SK-N-SH treated with all-trans-retinoic acid at 6 μM for 48 hours (cell line): ENCODE data around the gene ACIN1.

ENCODE experiments used
- ARNTL ChIP-seq: fragments of 450-650 bp; formaldehyde crosslinking; IDR thresholded peaks from 2 replicates; pipeline ENCODE4 v1.5.0; 2020; ENCODE audit warnings: low read depth, mild to moderate bottlenecking, moderate library complexity, borderline replicate concordance
- ISL1 ChIP-seq: fragments of 250-450 bp; sonication (Bioruptor Pico); IDR thresholded peaks from 2 replicates; pipeline ENCODE4 v2.1.2; 2022; ENCODE audit warnings: mild to moderate bottlenecking, moderate library complexity
- PATZ1 ChIP-seq: fragments of 250-450 bp; sonication (Bioruptor Pico); IDR thresholded peaks from 2 replicates; pipeline ENCODE4 v1.8.0; 2020; ENCODE audit warnings: mild to moderate bottlenecking, moderate library complexity, borderline replicate concordance
- RARB ChIP-seq: fragments of 250-450 bp; sonication (Bioruptor Pico); IDR thresholded peaks from 2 replicates; pipeline ENCODE4 v1.8.0; 2021; ENCODE audit warnings: mild to moderate bottlenecking, moderate library complexity
- TCF4 ChIP-seq: fragments of 250-450 bp; sonication (Bioruptor Pico); IDR thresholded peaks from 2 replicates; pipeline ENCODE4 v1.8.0; 2021; ENCODE audit warnings: mild to moderate bottlenecking, moderate library complexity, borderline replicate concordance
- TSHZ2 ChIP-seq: fragments of 250-450 bp; sonication (Bioruptor Pico); IDR thresholded peaks from 2 replicates; pipeline ENCODE4 v1.5.0; 2020; ENCODE audit warnings: mild to moderate bottlenecking, moderate library complexity
- ZFP3 ChIP-seq: fragments of 250-450 bp; sonication (Bioruptor Pico); IDR thresholded peaks from 2 replicates; pipeline ENCODE4 v1.5.0; 2020; ENCODE audit warnings: mild to moderate bottlenecking, moderate library complexity
- ZNF70 ChIP-seq: fragments of 450-650 bp; formaldehyde crosslinking; IDR thresholded peaks from 2 replicates; pipeline ENCODE4 v1.5.0; 2020; ENCODE audit warnings: mild to moderate bottlenecking, moderate library complexity
- ZNF8 ChIP-seq: fragments of 450-650 bp; formaldehyde crosslinking; IDR thresholded peaks from 2 replicates; pipeline ENCODE4 v1.5.0; 2020; ENCODE audit warnings: mild to moderate bottlenecking, moderate library complexity

- no peak for TF ChIP-seq PATZ1
- TF ChIP-seq ARNTL (CRISPR knock-in tag) = no peak
- no peak for TF ChIP-seq TSHZ2 (CRISPR knock-in tag)
- TF ChIP-seq TCF4 (CRISPR knock-in tag) = no peak
- no peak for TF ChIP-seq ISL1
- no peak for TF ChIP-seq RARB (CRISPR knock-in tag)
- no peak for TF ChIP-seq ZFP3
- TF ChIP-seq ZNF70 (CRISPR knock-in tag) = no peak
- TF ChIP-seq ZNF8 (CRISPR knock-in tag) = no peak
Observed at GRCh38 chr14:23124337-23124954, 29.5 kb upstream of the ACIN1 start.
